CD4-positive, alpha-beta T cell (primary cell): Measurements from ENCODE around the gene TOR3A. TPM values are rescaled to one million over a fixed set of nuclear protein-coding genes. Genes with fewer than 3 reads are reported as not detected.

Source experiments
- ATAC-seq: fragments of 200-7000 bp; cut with Tn5 transposase; one replicate; pipeline ENCODE4 v1.10.0; 2022; ENCODE audit warnings: mild to moderate bottlenecking; ENCODE audit not compliant: poor library complexity
- CTCF ChIA-PET: fragments of 350-600 bp; sonication (Branson Sonifier 250); formaldehyde crosslinking; loops from one replicate; lab custom pipeline; 2021; ENCODE audit warnings: antibody characterized with exemption, inconsistent platforms; lab: Charles Lee
- POLR2A ChIA-PET: fragments of 350-600 bp; sonication (Branson Sonifier 250); formaldehyde crosslinking; loops from one replicate; lab custom pipeline; 2021; ENCODE audit warnings: antibody characterized with exemption, inconsistent platforms; lab: Charles Lee
- DNase-seq, 14 experiments: peaks; one replicate each; pipeline ENCODE4 v3.0.0-alpha.2; 2013 to 2020; ENCODE audit warnings: mixed read lengths in 2 of 14
- H3K27ac ChIP-seq, 2 donors: one replicate each; pipeline versions ENCODE4 v1.5.1 to v1.7.0; 2013; ENCODE audit warnings: low read length in 2 of 2, low read depth in 1 of 2, mild to moderate bottlenecking in 1 of 2
- H3K27me3 ChIP-seq, 2 experiments: 1 replicate in 1 of 2; 2 replicates in 1 of 2; pipeline versions ENCODE4 v1.6.1 to v1.7.0; 2013; ENCODE audit warnings: low read length in 2 of 2, control low read depth in 1 of 2, mild to moderate bottlenecking in 1 of 2, moderate library complexity in 1 of 2; ENCODE audit not compliant: insufficient read depth in 2 of 2, control insufficient read depth in 1 of 2
- H3K36me3 ChIP-seq: one replicate; pipeline ENCODE4 v1.6.1; 2013; ENCODE audit warnings: low read length, control low read depth; ENCODE audit not compliant: insufficient read depth
- H3K4me1 ChIP-seq: one replicate; pipeline ENCODE4 v1.6.1; 2013; ENCODE audit warnings: low read length, control low read depth; ENCODE audit not compliant: insufficient read depth
- H3K4me3 ChIP-seq: one replicate; pipeline ENCODE4 v1.5.1; 2013; ENCODE audit warnings: mild to moderate bottlenecking, low read length, moderate library complexity
- H3K9me3 ChIP-seq, 2 experiments: 1 replicate in 1 of 2; 2 replicates in 1 of 2; pipeline versions ENCODE4 v1.6.1 to v1.7.0; 2013; ENCODE audit warnings: low read length in 2 of 2, mild to moderate bottlenecking in 2 of 2, control low read depth in 1 of 2, moderate library complexity in 1 of 2; ENCODE audit not compliant: control insufficient read depth in 1 of 2, insufficient read depth in 1 of 2
- H3K27ac Mint-ChIP-seq: one replicate; pipeline ENCODE4 v1.8.0; 2020; ENCODE audit warnings: mixed read lengths
- H3K27me3 Mint-ChIP-seq: one replicate; pipeline ENCODE4 v1.8.0; 2021; ENCODE audit warnings: mixed read lengths
- H3K36me3 Mint-ChIP-seq: one replicate; pipeline ENCODE4 v1.8.0; 2021; ENCODE audit warnings: low read depth, mixed read lengths
- H3K4me1 Mint-ChIP-seq: one replicate; pipeline ENCODE4 v1.8.0; 2021; ENCODE audit warnings: low read depth, mixed read lengths
- H3K4me3 Mint-ChIP-seq: one replicate; pipeline ENCODE4 v1.8.0; 2020; ENCODE audit warnings: mild to moderate bottlenecking, mixed read lengths
- H3K9me3 Mint-ChIP-seq: one replicate; pipeline ENCODE4 v1.8.0; 2020; ENCODE audit warnings: mixed read lengths
- CTCF ChIP-seq: fragments of 200-600 bp; IDR thresholded peaks from one replicate; pipeline ENCODE4 v1.8.0; 2022; ENCODE audit warnings: antibody characterized with exemption, mild to moderate bottlenecking
- intact Hi-C, 2 experiments: fragments of 100-400 bp; cut with DNase I in 1 of 2; cut with micrococcal nuclease in 1 of 2; formaldehyde crosslinking; loops; one replicate each; pipeline versions ENCODE4 v1.15.1 to v1.9.0; 2023 to 2025; cut with DNase I, micrococcal nuclease
- total RNA-seq, 174 experiments: library from RNA in 2 of 174; stranded (reverse) in 2 of 174; gene quantifications; one replicate each; pipeline ENCODE4 v1.2.3 and lab custom pipeline; 2021 to 2026

The TOR3A gene
- total RNA-seq, 2 experiments from 2014 or later = 17.2 TPM

- H3K9me3 ChIP-seq = no peaks in the 10 kb centered on the region
- no peaks in the 10 kb centered on the region for H3K27me3 ChIP-seq
- ChIA-PET POLR2A (no interaction called here), CTCF (no interaction called here)
- ATAC-seq (no peak), DNase-seq (no peak)
- Mint-ChIP-seq H3K36me3 (peaks cover 66% of the 10 kb centered on the region), H3K9me3 (no peaks in the 10 kb centered on the region), H3K4me3 (no peak overlapping the region), H3K27me3 (no peaks in the 10 kb centered on the region), H3K4me1 (no peaks in the 10 kb centered on the region), H3K27ac (no peak overlapping the region)
- H3K4me1 ChIP-seq = no peaks in the 10 kb centered on the region
- H3K36me3 ChIP-seq = peaks cover 40% of the 10 kb centered on the region
- intact Hi-C loops = no loop called here
- no peak overlapping the region for H3K27ac ChIP-seq
- no peak for TF ChIP-seq CTCF
- no peak overlapping the region for H3K4me3 ChIP-seq
Measured at GRCh38 chr1:179108644-179109043, 26.8 kb downstream of the TOR3A start.

DNA sequence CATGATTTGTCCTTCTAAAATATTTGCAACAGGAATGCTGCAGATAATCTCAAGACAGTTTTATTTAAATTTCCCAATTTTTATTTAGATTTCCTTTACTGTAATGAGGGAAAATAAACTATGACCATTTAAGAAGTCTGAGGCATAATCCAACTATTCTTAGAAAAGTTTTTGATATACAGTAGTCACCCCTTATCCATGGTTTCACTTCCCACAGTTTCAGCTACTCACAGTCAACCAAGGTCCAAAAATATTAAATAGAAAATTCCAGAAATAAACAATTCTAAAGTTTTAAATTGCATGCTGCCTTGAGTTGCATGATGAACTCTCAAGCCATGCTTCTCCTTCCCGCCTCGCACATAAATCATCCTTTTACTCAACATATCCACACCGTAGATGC, 33.3 kb downstream of the TOR3A start:
- Histone ChIP-seq H3K27me3 (no peaks in the 10 kb centered on the region), H3K27ac (no peak overlapping the region), H3K4me1 (no peaks in the 10 kb centered on the region), H3K9me3 (no peaks in the 10 kb centered on the region), H3K4me3 (no peak overlapping the region), H3K36me3 (peaks cover 45% of the 10 kb centered on the region)
- Mint-ChIP-seq H3K36me3 (peaks cover 78% of the 10 kb centered on the region), H3K4me1 (no peaks in the 10 kb centered on the region), H3K27ac (no peak overlapping the region), H3K9me3 (no peaks in the 10 kb centered on the region), H3K4me3 (no peak overlapping the region), H3K27me3 (no peaks in the 10 kb centered on the region)
- no peak for DNase-seq
- intact Hi-C loops = no loop called here
- CTCF ChIA-PET = interaction anchor here (1.3 kb wide), 1 partner anchor 30 kb away, joined by 3 read pairs; no protein-coding TSS in a partner anchor
- POLR2A ChIA-PET = no interaction called here
- TF ChIP-seq CTCF = no peak
- ATAC-seq = no peak

- Mint-ChIP-seq H3K9me3 (no peaks in the 10 kb centered on the region), H3K27me3 (no peaks in the 10 kb centered on the region), H3K27ac (no peak overlapping the region), H3K4me1 (peaks cover 5% of the 10 kb centered on the region), H3K36me3 (peaks cover 66% of the 10 kb centered on the region), H3K4me3 (no peak overlapping the region)
- intact Hi-C loops = no loop called here
- POLR2A ChIA-PET = no interaction called here
- TF ChIP-seq CTCF = no peak
- DNase-seq (no peak), ATAC-seq (no peak)
- Histone ChIP-seq H3K27me3 (no peaks in the 10 kb centered on the region), H3K4me1 (no peaks in the 10 kb centered on the region), H3K27ac (no peak overlapping the region), H3K9me3 (no peaks in the 10 kb centered on the region), H3K4me3 (no peak overlapping the region), H3K36me3 (peaks cover 31% of the 10 kb centered on the region)
- CTCF ChIA-PET = no interaction called here
Measured at GRCh38 chr1:179119513-179119912, 37.6 kb downstream of the TOR3A start.
